ENCODE data around the gene PTPRG. TPM values are rescaled to one million over a fixed set of nuclear protein-coding genes. Genes with fewer than 3 reads are reported as not detected.

The PTPRG gene
- total RNA-seq, 1 donor from 2014 or later, result 39.6 TPM

- H3K9me3 ChIP-seq (ENCODE audit: insufficient read depth, low read depth, low read length), result no peaks in the 10 kb centered on the region
- H3K36me3 Mint-ChIP-seq (ENCODE audit: low read depth, unreplicated experiment), result peaks cover 6% of the 10 kb centered on the region
- FAIRE-seq (no peak), DNase-seq (ENCODE audit: low read depth) (no peak)
- H3K36me3 ChIP-seq (ENCODE audit: insufficient read depth, low read length), result no peaks in the 10 kb centered on the region
- H3K27ac Mint-ChIP-seq (ENCODE audit: unreplicated experiment), result no peak overlapping the region
- no peaks in the 10 kb centered on the region for H3K27me3 Mint-ChIP-seq (ENCODE audit: low read depth, unreplicated experiment)
- no peaks in the 10 kb centered on the region for H3K9me3 Mint-ChIP-seq (ENCODE audit: unreplicated experiment)
- H3K4me3 ChIP-seq (ENCODE audit: insufficient read depth, low read depth, low read length), result no peak overlapping the region
- H3K79me2 ChIP-seq (ENCODE audit: insufficient read depth, low read length), result no peaks in the 10 kb centered on the region
- no peak overlapping the region for H2AFZ ChIP-seq (ENCODE audit: low read depth, low read length)
- H4K20me1 ChIP-seq (ENCODE audit: insufficient read depth, low read length), result no peaks in the 10 kb centered on the region
- TF ChIP-seq, protein P1, sequence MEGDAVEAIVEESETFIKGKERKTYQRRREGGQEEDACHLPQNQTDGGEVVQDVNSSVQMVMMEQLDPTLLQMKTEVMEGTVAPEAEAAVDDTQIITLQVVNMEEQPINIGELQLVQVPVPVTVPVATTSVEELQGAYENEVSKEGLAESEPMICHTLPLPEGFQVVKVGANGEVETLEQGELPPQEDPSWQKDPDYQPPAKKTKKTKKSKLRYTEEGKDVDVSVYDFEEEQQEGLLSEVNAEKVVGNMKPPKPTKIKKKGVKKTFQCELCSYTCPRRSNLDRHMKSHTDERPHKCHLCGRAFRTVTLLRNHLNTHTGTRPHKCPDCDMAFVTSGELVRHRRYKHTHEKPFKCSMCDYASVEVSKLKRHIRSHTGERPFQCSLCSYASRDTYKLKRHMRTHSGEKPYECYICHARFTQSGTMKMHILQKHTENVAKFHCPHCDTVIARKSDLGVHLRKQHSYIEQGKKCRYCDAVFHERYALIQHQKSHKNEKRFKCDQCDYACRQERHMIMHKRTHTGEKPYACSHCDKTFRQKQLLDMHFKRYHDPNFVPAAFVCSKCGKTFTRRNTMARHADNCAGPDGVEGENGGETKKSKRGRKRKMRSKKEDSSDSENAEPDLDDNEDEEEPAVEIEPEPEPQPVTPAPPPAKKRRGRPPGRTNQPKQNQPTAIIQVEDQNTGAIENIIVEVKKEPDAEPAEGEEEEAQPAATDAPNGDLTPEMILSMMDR (IDR thresholded peaks at IDR 0.05; ENCODE audit: insufficient read depth, low read depth, low read length), result no peak
- no peak for TF ChIP-seq EZH2 (IDR thresholded peaks at IDR 0.05; ENCODE audit: insufficient read depth, low read length)
- no peak overlapping the region for H3K4me3 Mint-ChIP-seq (ENCODE audit: unreplicated experiment)
- H3K4me1 Mint-ChIP-seq (ENCODE audit: low read depth, unreplicated experiment), result peaks cover 4% of the 10 kb centered on the region
- H3K27ac ChIP-seq (ENCODE audit: low read depth, low read length), result no peak overlapping the region
- no peaks in the 10 kb centered on the region for H3K4me1 ChIP-seq (ENCODE audit: insufficient read depth, low read length)
- no peaks in the 10 kb centered on the region for H3K27me3 ChIP-seq (ENCODE audit: insufficient read depth, low read length)
- H3K9ac ChIP-seq (ENCODE audit: low read length), result no peak overlapping the region
- no peak overlapping the region for H3K4me2 ChIP-seq (ENCODE audit: low read length)
Measured at GRCh38 chr3:62207197-62207596, 645.8 kb downstream of the PTPRG start.

- H3K9me3 Mint-ChIP-seq (ENCODE audit: unreplicated experiment), result no peaks in the 10 kb centered on the region
- Histone ChIP-seq H4K20me1 (ENCODE audit: insufficient read depth, low read length) (no peaks in the 10 kb centered on the region), H3K27me3 (ENCODE audit: insufficient read depth, low read length) (no peaks in the 10 kb centered on the region), H3K9ac (ENCODE audit: low read length) (no peak overlapping the region), H3K36me3 (ENCODE audit: insufficient read depth, low read length) (no peaks in the 10 kb centered on the region), H3K4me2 (ENCODE audit: low read length) (no peak overlapping the region), H3K4me3 (ENCODE audit: insufficient read depth, low read depth, low read length) (no peak overlapping the region), H2AFZ (ENCODE audit: low read depth, low read length) (no peak overlapping the region), H3K27ac (ENCODE audit: low read depth, low read length) (no peak overlapping the region), H3K4me1 (ENCODE audit: insufficient read depth, low read length) (no peaks in the 10 kb centered on the region), H3K79me2 (ENCODE audit: insufficient read depth, low read length) (no peaks in the 10 kb centered on the region), H3K9me3 (ENCODE audit: insufficient read depth, low read depth, low read length) (no peaks in the 10 kb centered on the region)
- H3K27me3 Mint-ChIP-seq (ENCODE audit: low read depth, unreplicated experiment), result no peaks in the 10 kb centered on the region
- TF ChIP-seq, protein P1 (IDR thresholded peaks at IDR 0.05; ENCODE audit: insufficient read depth, low read depth, low read length), result no peak
- TF ChIP-seq EZH2 (IDR thresholded peaks at IDR 0.05; ENCODE audit: insufficient read depth, low read length), result no peak
- no peak for FAIRE-seq
- H3K27ac Mint-ChIP-seq (ENCODE audit: unreplicated experiment), result no peak overlapping the region
- peaks cover 4% of the 10 kb centered on the region for H3K4me1 Mint-ChIP-seq (ENCODE audit: low read depth, unreplicated experiment)
- DNase-seq (ENCODE audit: low read depth), result no peak
- peaks cover under 1% of the 10 kb centered on the region for H3K36me3 Mint-ChIP-seq (ENCODE audit: low read depth, unreplicated experiment)
- no peak overlapping the region for H3K4me3 Mint-ChIP-seq (ENCODE audit: unreplicated experiment)
Measured at GRCh38 chr3:62208385-62208784, 647.0 kb downstream of the PTPRG start.

DNA sequence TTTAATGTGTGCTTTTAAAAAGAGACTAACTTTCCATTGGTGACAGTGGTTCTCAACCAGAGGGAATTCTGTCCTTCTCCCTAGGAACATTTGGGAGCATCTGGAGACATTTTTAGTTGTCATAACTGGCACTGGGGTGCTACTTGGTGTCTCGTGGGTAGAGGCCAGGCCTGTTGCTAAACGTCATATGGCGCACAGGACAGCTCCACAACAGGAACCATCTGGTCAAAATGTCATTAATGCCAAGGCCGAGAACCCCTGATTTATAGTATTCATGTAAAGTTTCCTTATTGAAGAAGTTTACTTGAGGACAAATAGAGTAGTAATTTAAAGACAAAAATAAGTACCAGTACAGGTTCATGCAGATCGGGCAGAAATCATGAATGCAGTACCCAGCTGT lies 647.7 kb downstream of the PTPRG start:
- Mint-ChIP-seq H3K27me3 (ENCODE audit: low read depth, unreplicated experiment) (no peaks in the 10 kb centered on the region), H3K4me3 (ENCODE audit: unreplicated experiment) (no peak overlapping the region), H3K9me3 (ENCODE audit: unreplicated experiment) (no peaks in the 10 kb centered on the region), H3K4me1 (ENCODE audit: low read depth, unreplicated experiment) (peaks cover 4% of the 10 kb centered on the region), H3K36me3 (ENCODE audit: low read depth, unreplicated experiment) (no peaks in the 10 kb centered on the region), H3K27ac (ENCODE audit: unreplicated experiment) (no peak overlapping the region)
- DNase-seq (ENCODE audit: low read depth), result no peak
- no peak for FAIRE-seq
- no peak for TF ChIP-seq EZH2 (IDR thresholded peaks at IDR 0.05; ENCODE audit: insufficient read depth, low read length)
- TF ChIP-seq, protein P1 (IDR thresholded peaks at IDR 0.05; ENCODE audit: insufficient read depth, low read depth, low read length), result no peak
- no peaks in the 10 kb centered on the region for H3K9me3 ChIP-seq (ENCODE audit: insufficient read depth, low read depth, low read length)
- no peak overlapping the region for H3K9ac ChIP-seq (ENCODE audit: low read length)
- no peaks in the 10 kb centered on the region for H3K27me3 ChIP-seq (ENCODE audit: insufficient read depth, low read length)
- no peaks in the 10 kb centered on the region for H3K36me3 ChIP-seq (ENCODE audit: insufficient read depth, low read length)
- no peak overlapping the region for H3K27ac ChIP-seq (ENCODE audit: low read depth, low read length)
- H4K20me1 ChIP-seq (ENCODE audit: insufficient read depth, low read length), result no peaks in the 10 kb centered on the region
- H2AFZ ChIP-seq (ENCODE audit: low read depth, low read length), result no peak overlapping the region
- no peaks in the 10 kb centered on the region for H3K79me2 ChIP-seq (ENCODE audit: insufficient read depth, low read length)
- H3K4me3 ChIP-seq (ENCODE audit: insufficient read depth, low read depth, low read length), result no peak overlapping the region
- no peaks in the 10 kb centered on the region for H3K4me1 ChIP-seq (ENCODE audit: insufficient read depth, low read length)
- H3K4me2 ChIP-seq (ENCODE audit: low read length), result no peak overlapping the region
